Peyer's patch (tissue), 4 donors: ENCODE measurements around the gene CMKLR1. TPM values are rescaled to one million over a fixed set of nuclear protein-coding genes. Genes with fewer than 3 reads are reported as not detected.

Experiments used
- DNase-seq, 3 donors: peaks; one replicate each; pipeline ENCODE4 v3.0.0-alpha.2; 2017 to 2019
- H3K27ac ChIP-seq, 4 donors: fragments of 200-600 bp; sonication (generic); one replicate each; pipeline ENCODE4 v1.5.1; 2016 to 2019
- H3K27me3 ChIP-seq, 2 donors: fragments of 200-600 bp; sonication (generic); one replicate each; pipeline ENCODE4 v1.5.1; 2019
- H3K36me3 ChIP-seq, 3 donors: fragments of 200-600 bp; sonication (generic); one replicate each; pipeline ENCODE4 v1.5.1; 2016 to 2019
- H3K4me1 ChIP-seq, 4 donors: fragments of 200-600 bp; sonication (generic); one replicate each; pipeline ENCODE4 v1.5.1; 2016 to 2019
- H3K4me3 ChIP-seq, 4 donors: fragments of 200-600 bp; sonication (generic); 1 replicate in 3 of 4; 2 replicates in 1 of 4; pipeline ENCODE4 v1.5.1; 2016 to 2019; ENCODE audit warnings: mild to moderate bottlenecking in 1 of 4
- H3K9me3 ChIP-seq, 4 donors: fragments of 200-600 bp; sonication (generic); one replicate each; pipeline ENCODE4 v1.5.1; 2016 to 2019; ENCODE audit warnings: mild to moderate bottlenecking in 1 of 4
- CTCF ChIP-seq, 6 experiments: fragments of 450-650 bp in 4 of 6; fragments of 200-600 bp in 2 of 6; sonication (generic) in 1 of 6; IDR thresholded peaks; one replicate each; pipeline ENCODE4 v1.5.1; 2017 to 2019; ENCODE audit warnings: antibody characterized with exemption in 6 of 6, mild to moderate bottlenecking in 3 of 6, moderate library complexity in 1 of 6
- POLR2A ChIP-seq, 2 donors: fragments of 450-650 bp; IDR thresholded peaks; one replicate each; pipeline ENCODE4 v1.5.1; 2017; ENCODE audit warnings: antibody characterized with exemption in 2 of 2, mild to moderate bottlenecking in 2 of 2, moderate library complexity in 2 of 2
- total RNA-seq, 4 donors: library from RNA; depleted of rRNA; stranded (reverse); fragments of >200 nt; gene quantifications; one replicate each; pipeline ENCODE4 v1.1.0, GENCODE V29; 2016

CMKLR1 gene
- total RNA-seq, 4 donors from 2014 or later, result 1.1 to 18.2 (median 4.1) TPM

GRCh38 chr12:108348842-108349241, 9.7 kb upstream of the CMKLR1 start:
- Histone ChIP-seq H3K36me3 (no peaks in the 10 kb centered on the region), H3K4me1 (no peaks in the 10 kb centered on the region), H3K27ac (no peak overlapping the region), H3K27me3 (no peaks in the 10 kb centered on the region), H3K9me3 (no peaks in the 10 kb centered on the region), H3K4me3 (no peak overlapping the region)
- no peak for DNase-seq
- no peak for TF ChIP-seq POLR2A (IDR thresholded peaks at IDR 0.05)
- TF ChIP-seq CTCF (IDR thresholded peaks at IDR 0.05), result no peak

GRCh38 chr12:108346727-108347710, 7.9 kb upstream of the CMKLR1 start:
- no peaks in the 10 kb centered on the region for H3K27me3 ChIP-seq
- DNase-seq, result no peak
- H3K4me3 ChIP-seq, result no peak overlapping the region
- no peaks in the 10 kb centered on the region for H3K36me3 ChIP-seq
- H3K9me3 ChIP-seq, result no peaks in the 10 kb centered on the region
- no peak for TF ChIP-seq POLR2A (IDR thresholded peaks at IDR 0.05)
- TF ChIP-seq CTCF (IDR thresholded peaks at IDR 0.05), result no peak
- no peaks in the 10 kb centered on the region for H3K4me1 ChIP-seq
- no peak overlapping the region for H3K27ac ChIP-seq

- DNase-seq, result no peak
- Histone ChIP-seq H3K9me3 (no peaks in the 10 kb centered on the region), H3K27ac (no peak overlapping the region), H3K4me3 (no peak overlapping the region), H3K4me1 (no peaks in the 10 kb centered on the region), H3K36me3 (no peaks in the 10 kb centered on the region), H3K27me3 (no peaks in the 10 kb centered on the region)
- TF ChIP-seq POLR2A (IDR thresholded peaks at IDR 0.05) (no peak), CTCF (IDR thresholded peaks at IDR 0.05) (no peak)
Measured at GRCh38 chr12:108345716-108346633, 6.9 kb upstream of the CMKLR1 start.

- H3K4me3 ChIP-seq, result no peak overlapping the region
- no peaks in the 10 kb centered on the region for H3K27me3 ChIP-seq
- no peak for DNase-seq
- H3K36me3 ChIP-seq, result no peaks in the 10 kb centered on the region
- TF ChIP-seq POLR2A (IDR thresholded peaks at IDR 0.05) (no peak), CTCF (IDR thresholded peaks at IDR 0.05) (no peak)
- H3K27ac ChIP-seq, result no peak overlapping the region
- no peaks in the 10 kb centered on the region for H3K9me3 ChIP-seq
- no peaks in the 10 kb centered on the region for H3K4me1 ChIP-seq
Measured at GRCh38 chr12:108342985-108343384, 3.9 kb upstream of the CMKLR1 start.

- no peak overlapping the region for H3K4me3 ChIP-seq
- no peaks in the 10 kb centered on the region for H3K27me3 ChIP-seq
- no peaks in the 10 kb centered on the region for H3K36me3 ChIP-seq
- no peak overlapping the region for H3K27ac ChIP-seq
- no peaks in the 10 kb centered on the region for H3K9me3 ChIP-seq
- DNase-seq, result no peak
- TF ChIP-seq CTCF (IDR thresholded peaks at IDR 0.05) (no peak), POLR2A (IDR thresholded peaks at IDR 0.05) (no peak)
- no peaks in the 10 kb centered on the region for H3K4me1 ChIP-seq
Measured at GRCh38 chr12:108341854-108342847, 3.0 kb upstream of the CMKLR1 start.
